GM15510 (cell line): ENCODE results near the gene SHC3.

Source experiments
- POLR2A ChIP-seq: IDR thresholded peaks from 3 replicates; pipeline ENCODE4 v1.6.1; 2011; ENCODE audit warnings: borderline replicate concordance; ENCODE audit not compliant: insufficient read length; ENCODE audit errors: extremely low read depth

SHC3 gene

DNA sequence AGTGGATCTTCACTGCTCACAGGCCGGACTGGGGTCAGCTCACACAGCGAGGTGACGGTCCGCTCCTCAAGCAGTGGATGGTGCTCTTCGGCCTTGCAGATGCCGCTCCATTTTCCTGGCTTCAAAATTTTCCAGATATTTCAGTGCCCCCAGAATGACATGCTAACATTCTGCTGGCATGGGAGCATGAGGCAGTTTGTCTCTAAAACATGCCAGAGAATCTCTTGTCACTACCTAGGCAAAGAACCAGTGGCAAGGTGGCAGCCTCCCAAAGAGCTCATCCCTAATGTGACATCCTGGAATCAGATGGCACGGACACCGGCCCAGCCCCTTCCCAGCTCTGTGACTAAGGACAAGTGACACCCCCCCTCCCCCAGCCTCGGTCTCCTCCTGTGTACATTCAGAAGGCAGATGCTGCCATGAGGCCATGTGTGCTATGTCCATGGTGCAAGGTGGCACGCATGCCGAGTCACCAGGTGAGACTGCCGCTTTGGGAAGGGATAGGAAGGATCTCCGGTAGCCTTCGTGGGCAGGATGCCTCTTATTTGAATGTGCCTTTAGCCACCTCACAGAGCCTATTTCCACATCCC is 184.7 kb downstream of the SHC3 start:
- no peak for TF ChIP-seq POLR2A

DNA sequence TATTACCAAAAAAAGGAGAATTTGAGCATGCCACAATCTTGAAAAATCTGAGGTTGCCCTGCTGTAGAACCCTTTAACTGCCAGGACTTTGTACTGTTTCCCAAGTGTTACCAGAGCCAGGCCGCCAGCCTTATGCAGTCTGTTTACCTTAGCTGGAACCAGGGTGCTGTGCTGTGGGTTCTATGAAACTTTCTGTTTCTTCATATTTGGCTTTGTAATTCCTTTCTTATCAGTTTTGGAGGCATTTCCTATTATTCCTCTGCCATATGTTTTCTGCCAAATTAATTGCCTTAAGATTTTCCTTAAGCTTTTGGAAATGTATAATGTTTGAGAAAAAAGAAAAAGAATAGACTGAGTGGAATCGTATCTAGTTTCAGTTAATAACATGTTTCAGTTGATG is 185.3 kb downstream of the SHC3 start:
- no peak for TF ChIP-seq POLR2A

DNA sequence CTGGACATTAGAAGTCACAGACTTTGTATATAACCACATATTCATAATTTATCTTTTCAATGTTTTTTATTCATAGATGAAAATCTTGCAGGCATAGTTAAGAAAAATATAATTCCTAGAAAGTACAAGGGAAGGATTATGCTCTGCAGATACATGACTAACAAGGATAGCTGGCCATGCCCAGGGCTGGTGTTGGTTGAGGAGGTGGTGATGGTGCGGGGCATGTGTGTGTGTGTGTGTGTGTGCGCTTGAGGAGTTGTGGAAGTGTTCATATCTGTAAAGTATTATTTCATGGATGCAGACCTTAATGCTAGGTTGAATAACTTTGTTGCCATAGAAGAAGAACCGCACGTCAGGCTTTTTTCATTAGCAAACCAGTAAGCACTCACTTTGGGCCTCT is 186.1 kb downstream of the SHC3 start:
- no peak for TF ChIP-seq POLR2A

DNA sequence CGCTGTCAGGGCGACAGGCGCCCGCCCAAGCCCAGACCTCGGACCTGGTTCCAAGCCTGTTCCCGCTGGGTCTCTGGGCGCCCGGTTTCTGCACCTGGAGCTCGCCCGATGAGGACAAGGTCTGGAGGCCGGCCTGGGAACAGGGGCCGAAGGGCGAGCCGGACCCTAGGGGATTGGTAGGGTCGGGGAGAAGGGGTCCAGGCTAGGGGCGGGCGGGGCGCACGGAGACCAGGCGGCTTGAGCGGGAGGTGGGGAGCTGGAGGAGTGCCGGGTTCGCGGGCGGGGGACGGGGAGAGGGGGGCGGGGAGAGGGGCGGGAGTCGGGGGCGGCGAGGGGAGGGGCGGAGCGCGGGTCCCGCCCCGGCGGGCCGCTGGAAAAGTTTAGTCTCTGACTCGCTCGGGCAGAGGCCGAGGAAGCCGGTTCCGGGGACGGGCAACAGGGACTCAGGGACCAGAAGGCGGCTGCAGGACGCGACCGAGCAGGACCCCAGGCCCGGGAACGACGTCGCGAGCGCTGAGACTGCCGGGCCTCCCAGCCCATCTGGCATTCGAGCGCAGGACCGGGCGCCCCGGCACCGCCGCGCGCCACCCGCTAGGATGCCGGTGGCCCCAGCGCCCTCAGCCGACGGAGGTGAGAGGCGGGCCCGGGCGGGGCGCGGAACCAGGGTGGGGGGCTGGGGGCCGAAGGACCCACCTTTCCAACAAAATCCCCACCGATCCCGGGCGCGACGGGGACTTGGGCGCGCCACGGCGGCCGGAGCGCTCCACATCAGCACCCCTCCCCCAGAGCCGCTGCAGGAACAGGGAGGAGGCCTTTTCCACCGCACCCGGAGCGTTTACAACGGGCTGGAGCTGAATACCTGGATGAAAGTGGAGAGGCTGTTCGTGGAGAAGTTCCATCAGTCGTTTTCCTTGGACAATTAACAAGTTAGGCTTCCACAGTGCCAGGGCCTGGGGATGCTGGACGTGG is 187.3 kb downstream of the SHC3 start, which contains the start of gene S1PR3:
Gene S1PR3, plus strand, starts transcription at position 403 of the 969 bp plus-strand sequence. CDS start 9,733 bp downstream, outside the sequence.
- TF ChIP-seq POLR2A, result no peak

DNA sequence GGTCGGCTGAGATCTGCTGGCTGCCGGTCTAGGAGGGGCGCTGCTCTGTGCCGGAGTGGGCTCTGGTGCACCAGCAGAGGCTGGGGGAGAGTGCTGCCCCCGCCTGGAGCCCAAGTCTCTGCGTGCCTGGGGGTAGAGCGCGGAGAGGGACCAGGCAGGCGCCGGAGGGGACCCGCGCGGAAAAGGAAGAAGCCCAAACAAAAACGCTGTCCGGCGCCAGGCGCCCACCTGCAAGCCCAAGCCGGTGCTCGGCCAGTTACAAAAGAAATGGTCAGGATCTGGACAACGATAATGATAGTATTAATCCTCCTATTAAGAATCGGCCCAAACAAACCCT is 187.9 kb downstream of the SHC3 start:
- TF ChIP-seq POLR2A, result no peak

DNA sequence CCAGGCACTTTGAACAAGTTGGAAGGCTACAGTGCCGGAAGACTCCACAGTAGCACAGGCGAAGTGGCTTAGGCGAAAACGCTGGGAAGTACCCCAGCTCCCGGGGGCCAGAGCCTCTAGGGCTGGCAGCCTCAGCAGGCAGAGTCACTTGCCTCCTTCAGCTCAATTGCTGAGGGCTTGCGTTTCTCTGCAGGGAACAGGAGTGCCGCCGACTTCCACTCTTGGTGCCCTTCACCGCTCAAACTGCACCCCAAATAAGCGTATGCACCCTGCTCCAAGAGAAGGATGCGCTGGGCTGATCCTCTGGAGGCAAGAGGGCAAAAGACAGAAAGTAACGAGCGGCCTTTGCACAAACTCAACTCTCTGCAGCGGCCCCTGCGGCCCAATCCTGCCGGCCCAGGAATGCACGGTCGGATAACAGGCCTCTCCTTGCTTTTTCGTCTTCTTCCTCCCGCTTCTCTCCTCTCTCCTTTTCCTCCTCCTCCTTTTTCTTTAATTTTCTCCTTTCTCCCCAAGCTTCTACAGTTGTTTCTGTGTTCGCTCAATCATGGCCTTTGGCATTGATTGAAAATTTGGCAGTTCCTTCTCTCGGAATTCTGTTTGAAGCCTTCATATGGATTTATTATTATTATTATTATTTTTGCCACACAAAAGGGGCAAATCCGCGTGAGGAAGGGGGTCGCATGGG is 188.4 kb downstream of the SHC3 start:
- TF ChIP-seq POLR2A, result no peak

- no peak for TF ChIP-seq POLR2A
Measured at GRCh38 chr9:88988796-88989641, 189.6 kb downstream of the SHC3 start.

DNA sequence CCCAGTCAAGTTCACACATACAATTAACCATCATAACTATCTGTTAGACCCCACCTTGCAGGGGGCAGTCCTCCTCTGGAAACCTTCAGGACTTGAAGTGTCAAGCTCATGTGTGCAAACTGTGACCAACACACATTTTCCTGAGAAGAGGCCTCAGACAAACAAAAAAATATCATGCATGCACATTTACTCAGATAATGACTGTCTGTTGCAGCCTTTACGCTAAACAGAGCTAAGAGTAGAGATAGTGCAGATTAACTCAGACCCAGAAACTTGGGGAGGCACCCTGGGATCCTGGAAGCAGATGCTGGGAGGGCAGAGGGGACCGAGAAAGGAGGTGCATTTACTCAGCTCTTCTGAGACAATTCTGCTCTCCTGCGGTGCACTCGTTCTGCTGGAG is 191.0 kb downstream of the SHC3 start:
- TF ChIP-seq POLR2A, result no peak

GRCh38 chr9:88986776-88987175 is 191.8 kb downstream of the SHC3 start:
- no peak for TF ChIP-seq POLR2A

DNA sequence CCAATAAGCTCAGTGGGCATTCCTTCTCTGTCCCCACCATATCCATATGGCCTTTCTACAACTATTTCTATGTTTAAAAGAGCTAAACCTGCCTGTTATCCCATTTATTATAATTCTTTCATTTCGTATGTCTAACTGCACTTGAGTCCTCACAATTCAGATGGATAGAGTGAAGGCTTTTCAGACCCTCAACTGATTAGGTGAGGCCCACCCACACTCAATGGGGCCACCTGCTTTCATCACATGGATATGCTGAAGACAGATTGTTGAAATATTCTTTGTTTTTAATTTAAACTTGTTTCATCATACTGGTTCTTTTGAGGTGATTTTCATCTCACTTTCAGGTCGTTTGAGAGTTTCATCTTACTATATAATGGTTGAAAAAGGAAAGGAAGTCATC is 193.0 kb downstream of the SHC3 start:
- no peak for TF ChIP-seq POLR2A

DNA sequence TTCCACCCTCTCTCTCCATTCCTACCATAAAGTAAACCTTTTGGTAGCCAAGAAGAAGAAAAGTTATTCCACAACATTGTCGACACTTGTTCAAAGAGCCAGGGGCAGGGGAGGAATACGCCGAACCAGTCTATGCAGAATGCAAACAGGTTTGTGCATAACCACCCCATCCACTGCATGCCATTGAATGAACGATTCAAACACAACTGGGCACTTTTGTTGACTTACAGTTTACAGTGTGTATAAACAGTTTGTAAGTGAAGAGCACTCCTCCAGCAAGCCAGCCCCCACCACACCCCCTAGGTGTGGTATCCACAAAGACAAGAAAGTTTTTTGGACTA is 194.1 kb downstream of the SHC3 start:
- no peak for TF ChIP-seq POLR2A

DNA sequence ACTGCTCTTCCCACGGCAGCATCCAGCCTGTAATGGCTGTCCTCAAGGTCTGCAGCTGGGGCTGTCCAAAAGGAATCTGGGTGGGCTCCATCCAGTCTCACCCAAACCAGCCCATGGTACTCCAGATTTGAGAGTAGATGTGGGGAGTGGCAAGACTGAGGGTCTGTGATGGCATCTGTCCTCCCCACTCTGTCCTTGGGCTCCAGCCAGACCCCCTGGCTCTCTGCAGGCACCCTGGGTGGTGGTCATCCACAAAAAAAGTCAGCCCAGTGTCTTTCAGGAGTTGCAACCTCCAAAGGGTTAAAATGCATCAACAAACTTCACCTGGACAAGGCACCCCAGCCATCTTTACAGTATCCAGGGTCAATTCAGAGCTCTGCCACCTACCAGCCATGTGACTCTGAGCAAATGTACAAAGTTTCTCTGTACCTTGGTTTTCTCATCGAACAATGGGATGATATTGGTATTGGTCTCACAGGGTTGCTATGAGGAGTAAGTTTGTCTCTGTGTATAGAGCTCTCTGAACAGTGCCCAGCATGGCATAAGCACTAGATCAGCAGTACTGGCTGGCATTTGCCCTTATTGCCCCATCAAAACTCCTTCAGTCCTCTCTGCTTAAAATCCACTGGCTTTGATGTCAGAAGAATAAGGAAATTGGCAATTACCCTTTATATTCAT is 194.6 kb downstream of the SHC3 start:
- no peak for TF ChIP-seq POLR2A

GRCh38 chr9:88980740-88981203 is 197.8 kb downstream of the SHC3 start:
- TF ChIP-seq POLR2A, result no peak

DNA sequence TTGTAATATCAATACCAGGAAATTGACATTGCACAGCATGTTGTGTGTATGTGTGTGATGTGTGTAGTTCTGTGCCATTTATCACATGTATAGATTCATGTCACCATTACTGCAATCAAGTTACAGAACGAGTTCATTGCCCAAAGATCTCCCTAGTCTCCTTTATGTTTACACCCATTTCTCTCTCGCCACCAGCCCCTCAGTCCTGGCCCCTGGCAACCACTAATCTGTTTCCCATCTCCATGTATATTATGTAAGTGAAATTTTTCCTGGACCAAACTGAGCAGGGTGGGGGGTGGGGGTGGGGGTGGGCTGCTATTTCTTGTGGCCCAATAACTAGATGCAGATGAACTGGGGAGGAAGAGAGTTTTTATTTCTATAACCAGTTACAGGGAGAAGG is 198.8 kb downstream of the SHC3 start:
- no peak for TF ChIP-seq POLR2A
